ENCODE data around the gene OGFOD3. TPM values are rescaled to one million over a fixed set of nuclear protein-coding genes. Genes with fewer than 3 reads are reported as not detected.

Gene OGFOD3
- total RNA-seq, 4 donors from 2014 or later, result 13.0 to 28.7 (median 23.2) TPM

GRCh38 chr17:82411396-82412053 lies 6.9 kb downstream of the OGFOD3 start:
- DNase-seq (ENCODE audit: low spot score in 2 of 2), result no peak
- no peak overlapping the region for H3K4me3 ChIP-seq (ENCODE audit: low read depth, poor library complexity, severe bottlenecking)
- TF ChIP-seq POLR2A (IDR thresholded peaks at IDR 0.05) (no peak), CTCF (IDR thresholded peaks at IDR 0.05) (no peak)
- intact Hi-C loops (cut with DNase I; ENCODE audit: low total_unique reads), result loop anchor here (5.0 kb wide), 1 partner anchor 59 kb away; no protein-coding TSS in a partner anchor
- 96 to 97% methylated on average over 24 of the region's 24 CpGs for WGBS, 2 donors

- TF ChIP-seq POLR2A (IDR thresholded peaks at IDR 0.05) (no peak), CTCF (IDR thresholded peaks at IDR 0.05) (no peak)
- intact Hi-C loops (cut with DNase I; ENCODE audit: low total_unique reads), result loop anchor here (5.0 kb wide), 1 partner anchor 58 kb away; no protein-coding TSS in a partner anchor
- H3K4me3 ChIP-seq (ENCODE audit: low read depth, poor library complexity, severe bottlenecking), result no peak overlapping the region
- WGBS, 2 donors, result 90 to 97% methylated on average over 12 to 14 of the region's 14 CpGs
- DNase-seq (ENCODE audit: low spot score in 2 of 2), result no peak
Measured at GRCh38 chr17:82410014-82410716, 8.2 kb downstream of the OGFOD3 start.

- no peak overlapping the region for H3K4me3 ChIP-seq (ENCODE audit: low read depth, poor library complexity, severe bottlenecking)
- DNase-seq (ENCODE audit: low spot score in 2 of 2), result no peak
- 95 to 96% methylated on average over 21 of the region's 21 CpGs for WGBS, 2 donors
- intact Hi-C loops (cut with DNase I; ENCODE audit: low total_unique reads), result no loop called here
- TF ChIP-seq POLR2A (IDR thresholded peaks at IDR 0.05), result no peak
- TF ChIP-seq CTCF (IDR thresholded peaks at IDR 0.05), result no peak
Measured at GRCh38 chr17:82408938-82409318, 9.5 kb downstream of the OGFOD3 start.

GRCh38 chr17:82408288-82408937 lies 10.0 kb downstream of the OGFOD3 start:
- intact Hi-C loops (cut with DNase I; ENCODE audit: low total_unique reads), result no loop called here
- H3K4me3 ChIP-seq (ENCODE audit: low read depth, poor library complexity, severe bottlenecking), result no peak overlapping the region
- no peak for TF ChIP-seq CTCF (IDR thresholded peaks at IDR 0.05)
- TF ChIP-seq POLR2A (IDR thresholded peaks at IDR 0.05), result no peak
- DNase-seq (ENCODE audit: low spot score in 2 of 2), result no peak
- 83 to 86% methylated on average over 15 of the region's 15 CpGs for WGBS, 2 donors

GRCh38 chr17:82407255-82407654 lies 11.1 kb downstream of the OGFOD3 start:
- no peak for TF ChIP-seq POLR2A (IDR thresholded peaks at IDR 0.05)
- TF ChIP-seq CTCF (IDR thresholded peaks at IDR 0.05), result no peak
- WGBS, 2 donors, result 75 to 82% methylated on average over 13 of the region's 13 CpGs
- no peak for DNase-seq (ENCODE audit: low spot score in 2 of 2)
- no peak overlapping the region for H3K4me3 ChIP-seq (ENCODE audit: low read depth, poor library complexity, severe bottlenecking)
- intact Hi-C loops (cut with DNase I; ENCODE audit: low total_unique reads), result no loop called here
